Measurements from ENCODE around the gene SPATA3.

Gene SPATA3

GRCh38 chr2:231053846-231054245 lies 57.9 kb downstream of the SPATA3 start:
- Mint-ChIP-seq H3K36me3 (ENCODE audit: low read depth) (no peaks in the 10 kb centered on the region), H3K27ac (no peak overlapping the region), H3K4me3 (no peak overlapping the region), H3K9me3 (no peaks in the 10 kb centered on the region), H3K4me1 (peaks cover 28% of the 10 kb centered on the region), H3K27me3 (ENCODE audit: low read depth, poor library complexity) (peaks cover 38% of the 10 kb centered on the region)
- TF ChIP-seq CTCF (IDR thresholded peaks at IDR 0.05): no peak
- no peak for DNase-seq

- DNase-seq: peak; percentile 97
- peaks cover 7% of the 10 kb centered on the region for H3K36me3 Mint-ChIP-seq (ENCODE audit: low read depth)
- H3K27ac Mint-ChIP-seq: peak within 1 kb of the TSS; percentile 100
- H3K4me1 Mint-ChIP-seq: peaks cover 33% of the 10 kb centered on the region
- no peaks in the 10 kb centered on the region for H3K9me3 Mint-ChIP-seq
- H3K27me3 Mint-ChIP-seq (ENCODE audit: low read depth, poor library complexity): peaks cover 23% of the 10 kb centered on the region
- H3K4me3 Mint-ChIP-seq: peak within 1 kb of the TSS; percentile 96
- TF ChIP-seq CTCF (IDR thresholded peaks at IDR 0.05): peak; percentile 95
Observed at GRCh38 chr2:231056453-231057416, 60.8 kb downstream of the SPATA3 start, which contains the start of gene PSMD1. TSS of gene PSMD1 (plus strand) at chr2:231056867. CDS start at chr2:231057026, 159 bp downstream.

- Mint-ChIP-seq H3K4me3 (peak overlapping the region; percentile 96), H3K27me3 (ENCODE audit: low read depth, poor library complexity) (peaks cover 14% of the 10 kb centered on the region), H3K9me3 (no peaks in the 10 kb centered on the region), H3K27ac (peak overlapping the region; percentile 90), H3K4me1 (peaks cover 29% of the 10 kb centered on the region), H3K36me3 (ENCODE audit: low read depth) (peaks cover 16% of the 10 kb centered on the region)
- no peak for DNase-seq
- no peak for TF ChIP-seq CTCF (IDR thresholded peaks at IDR 0.05)
Observed at GRCh38 chr2:231057590-231057989, 61.7 kb downstream of the SPATA3 start.

Measured in nephron progenitor cell (in vitro differentiated cells).